Stimulated activated CD4-positive, alpha-beta T cell treated with anti-CD3 and anti-CD28 coated beads, Interleukin-15, amount 100 ng/mL, for 24 hours (primary cell): ENCODE results near the gene CASD1.

ENCODE experiments used
- DNase-seq: peaks from one replicate; pipeline ENCODE4 v3.0.0-alpha.2; 2020

CASD1 gene

DNA sequence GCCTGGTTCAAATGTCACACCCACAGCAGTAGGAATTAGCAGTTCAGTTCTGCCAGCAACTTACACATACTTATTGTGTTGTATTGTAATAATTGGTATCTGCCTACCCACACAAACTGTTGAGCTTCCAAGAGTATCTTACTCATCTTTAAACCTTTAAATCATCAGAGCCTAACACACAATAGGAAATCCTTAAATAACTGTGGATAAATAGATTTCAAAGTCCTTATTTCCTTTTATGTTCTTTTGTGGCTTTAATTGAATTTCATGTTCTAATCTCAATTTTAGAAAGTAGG, 3.9 kb downstream of the CASD1 start:
- DNase-seq: no peak

DNA sequence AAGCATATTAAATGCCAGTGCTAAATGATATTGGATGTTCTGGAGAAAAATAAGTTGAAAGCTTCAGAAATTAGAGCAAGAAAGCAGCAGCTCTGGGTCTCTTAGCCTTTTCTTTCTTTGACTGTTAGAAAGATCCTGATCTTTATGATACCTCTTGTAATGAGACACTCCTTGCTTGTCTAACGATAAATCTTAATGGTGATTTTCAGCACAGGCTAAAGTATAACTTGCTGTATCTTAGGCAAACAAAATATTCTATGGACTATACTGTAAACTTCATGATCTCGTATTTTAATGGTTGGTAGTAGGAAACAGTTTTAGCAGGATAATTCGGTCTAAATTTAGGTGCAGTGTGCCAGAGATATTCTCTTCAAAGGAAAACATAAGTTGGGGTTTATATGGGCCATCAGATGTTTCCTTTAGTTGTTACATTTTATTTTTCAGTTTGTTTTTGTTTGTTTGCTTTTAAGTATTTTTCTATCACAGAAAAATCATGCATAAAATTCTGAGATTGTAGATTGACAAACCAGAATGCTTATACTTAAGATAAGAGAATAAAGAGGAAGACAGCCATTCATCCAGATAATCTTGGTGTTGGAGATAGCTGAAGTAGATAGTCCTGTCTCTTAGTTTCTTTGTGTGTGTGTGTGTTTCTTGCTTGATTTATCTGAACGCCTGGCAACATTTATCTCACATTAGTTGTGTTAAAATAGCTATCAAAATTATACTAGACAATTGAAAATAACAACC, 4.7 kb downstream of the CASD1 start:
- DNase-seq: no peak

DNA sequence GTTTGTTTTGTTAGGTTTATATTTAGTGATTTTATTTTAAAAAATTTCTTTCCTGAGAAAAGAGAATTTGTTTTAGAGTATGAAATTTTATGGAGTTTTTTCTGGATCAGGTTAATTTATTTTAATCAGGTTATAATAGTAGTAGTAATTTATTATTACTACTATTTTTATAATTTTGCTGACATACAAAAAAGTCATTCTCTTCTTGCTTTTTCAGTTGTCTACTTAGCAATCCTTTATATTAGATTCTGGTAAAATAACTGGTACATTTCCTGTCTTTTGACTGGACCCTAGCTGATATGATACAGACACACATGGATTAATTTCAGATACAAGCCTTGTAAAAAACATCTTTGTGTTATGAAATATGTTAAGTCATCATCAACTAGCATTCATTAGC, 5.3 kb downstream of the CASD1 start:
- DNase-seq: no peak

DNA sequence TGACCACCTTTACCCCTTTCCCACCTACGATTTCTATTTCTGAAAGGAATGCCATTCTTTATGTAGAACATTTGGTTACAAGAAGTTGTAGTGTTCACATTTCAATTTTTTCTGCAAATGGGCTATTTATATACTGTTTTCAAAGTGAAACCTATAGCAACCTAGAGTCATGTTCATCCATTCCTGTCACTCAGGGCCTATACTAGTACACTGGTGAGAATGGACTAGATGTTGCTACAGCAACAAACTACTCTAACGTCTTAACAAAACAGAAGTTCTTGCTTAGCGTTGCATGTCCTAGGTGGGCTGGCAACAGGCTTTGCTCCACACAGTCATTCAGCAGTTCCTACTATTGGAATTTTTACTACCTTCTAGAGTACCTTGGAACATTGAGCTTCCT, 16.3 kb downstream of the CASD1 start:
- DNase-seq: no peak

DNA sequence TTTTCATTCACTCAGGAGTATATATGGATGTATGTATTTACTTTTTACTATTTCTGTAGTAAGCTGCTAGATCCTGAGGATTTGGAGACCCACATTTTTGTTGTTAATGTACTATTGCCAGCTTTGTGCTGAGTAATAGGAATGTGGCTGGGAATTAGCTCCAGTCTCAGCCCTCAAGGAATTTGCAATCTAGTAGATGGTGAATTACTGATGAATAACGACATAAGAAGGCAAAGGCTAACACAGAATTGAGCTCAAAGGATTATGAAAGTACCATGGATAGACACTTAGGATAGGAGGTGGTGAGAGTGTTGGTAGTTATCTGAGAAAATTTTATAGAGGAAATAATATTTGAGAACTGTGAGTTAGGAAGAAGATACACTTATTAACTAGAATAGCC, 19.9 kb downstream of the CASD1 start:
- no peak for DNase-seq

DNA sequence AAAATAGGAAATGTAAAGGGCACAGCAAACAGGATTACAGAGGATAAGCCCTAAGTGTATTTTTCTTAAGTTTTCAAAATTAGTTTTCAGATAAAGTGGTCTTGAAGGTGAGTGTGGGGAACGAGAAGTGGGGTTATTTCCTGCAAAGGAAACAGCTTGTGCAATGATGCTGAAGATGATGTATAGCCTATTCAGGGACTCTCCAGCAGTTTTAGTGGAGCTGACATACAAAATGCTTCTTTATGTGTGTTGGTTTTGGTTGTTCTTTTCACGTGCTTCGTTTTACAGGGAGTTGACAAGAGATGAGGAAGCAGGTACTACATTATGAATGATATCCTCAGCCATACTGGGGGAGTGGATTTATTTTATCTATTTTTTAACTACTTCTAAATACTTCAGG, 20.5 kb downstream of the CASD1 start:
- DNase-seq: no peak

DNA sequence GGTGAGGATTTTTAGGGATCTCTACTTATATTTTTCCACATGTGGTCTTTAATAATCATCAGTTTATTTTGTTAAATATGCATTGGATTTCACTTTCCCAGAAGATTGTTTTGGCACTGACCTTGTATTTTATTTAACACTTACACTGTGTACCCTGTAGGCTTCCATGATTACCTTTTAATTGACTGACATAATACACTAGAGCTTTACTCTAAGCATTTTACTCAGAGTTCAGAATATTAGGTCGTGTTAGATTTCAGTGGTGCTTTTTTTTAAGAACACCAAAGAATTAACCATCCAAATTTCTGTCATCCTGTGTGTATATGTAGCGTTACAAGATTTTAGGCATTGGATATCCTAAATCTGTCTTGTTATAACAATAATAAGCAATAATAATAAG, 23.1 kb downstream of the CASD1 start:
- no peak for DNase-seq

DNA sequence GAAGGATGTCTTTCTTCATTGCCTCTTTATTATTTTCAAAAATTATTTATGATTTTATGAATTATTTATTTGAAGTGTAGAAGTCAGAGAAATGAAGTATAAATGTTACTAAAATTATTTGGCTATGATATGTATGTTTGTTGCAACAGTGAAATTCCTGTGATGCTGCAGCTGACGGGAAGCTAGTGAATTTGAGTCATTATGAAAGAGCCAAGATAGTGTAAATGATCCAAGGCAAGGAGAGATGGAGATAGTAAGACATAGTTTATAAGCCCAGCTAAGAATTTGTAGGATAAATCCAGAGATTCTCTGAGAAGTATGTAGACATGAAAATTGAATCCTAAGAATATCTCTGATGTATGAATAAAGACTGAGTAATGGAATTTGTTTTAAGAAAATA, 30.8 kb downstream of the CASD1 start:
- no peak for DNase-seq

DNA sequence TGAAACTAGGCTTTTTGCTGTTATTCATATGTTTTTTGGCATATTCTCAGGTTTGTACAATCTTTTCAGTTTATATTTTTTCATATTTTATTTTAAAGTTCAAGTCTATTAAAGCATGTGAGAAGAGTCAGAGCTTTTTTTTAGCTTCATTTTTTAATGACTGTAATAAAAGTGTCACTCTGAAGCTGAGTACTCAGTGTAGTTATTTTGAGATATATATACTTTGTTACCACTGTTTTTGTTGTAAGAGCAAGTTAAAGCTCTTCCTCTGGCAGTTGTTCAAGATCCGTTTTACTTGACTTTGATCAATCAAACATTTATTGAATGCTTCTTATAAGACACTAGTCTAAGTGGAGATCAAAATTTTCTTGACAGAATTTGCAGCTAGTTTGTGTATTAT, 37.5 kb downstream of the CASD1 start:
- DNase-seq: no peak

DNA sequence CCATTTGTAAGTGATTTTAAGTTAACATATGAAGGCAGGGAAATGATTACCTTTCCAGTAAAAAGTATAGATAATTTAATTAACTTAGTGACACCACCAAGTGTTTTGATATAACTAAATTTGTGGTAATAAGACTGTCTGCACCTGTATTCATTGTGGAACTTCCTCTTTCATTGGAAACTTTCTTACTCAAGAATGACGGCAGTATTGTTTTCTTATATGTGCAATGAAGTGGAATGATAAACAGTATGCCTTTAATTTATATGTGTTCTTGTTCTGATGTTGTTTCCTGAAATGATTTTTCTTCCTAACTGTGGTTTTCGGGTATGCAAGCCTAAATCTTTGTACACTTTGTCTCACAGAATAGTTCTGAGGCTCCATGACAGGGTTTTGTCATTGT, 46.4 kb downstream of the CASD1 start:
- no peak for DNase-seq

DNA sequence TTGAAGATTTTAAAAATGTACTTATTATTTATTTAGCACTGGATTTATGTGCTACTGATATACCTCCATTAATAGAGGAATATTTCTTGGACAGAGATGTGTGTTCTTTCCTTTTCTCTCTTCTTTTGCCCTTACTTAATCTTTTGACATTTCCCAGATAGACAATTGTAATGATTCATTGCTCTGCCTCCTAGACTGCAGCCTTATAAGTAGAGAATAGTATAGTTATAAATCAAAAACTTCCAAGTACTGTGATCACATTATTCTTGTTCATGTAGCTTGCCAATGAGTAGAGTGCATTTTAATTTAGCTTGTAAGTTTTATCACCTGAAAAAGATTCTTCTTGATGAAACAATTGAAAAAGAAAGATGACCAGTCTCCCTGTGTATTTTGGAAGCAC, 47.6 kb downstream of the CASD1 start:
- DNase-seq: no peak

DNA sequence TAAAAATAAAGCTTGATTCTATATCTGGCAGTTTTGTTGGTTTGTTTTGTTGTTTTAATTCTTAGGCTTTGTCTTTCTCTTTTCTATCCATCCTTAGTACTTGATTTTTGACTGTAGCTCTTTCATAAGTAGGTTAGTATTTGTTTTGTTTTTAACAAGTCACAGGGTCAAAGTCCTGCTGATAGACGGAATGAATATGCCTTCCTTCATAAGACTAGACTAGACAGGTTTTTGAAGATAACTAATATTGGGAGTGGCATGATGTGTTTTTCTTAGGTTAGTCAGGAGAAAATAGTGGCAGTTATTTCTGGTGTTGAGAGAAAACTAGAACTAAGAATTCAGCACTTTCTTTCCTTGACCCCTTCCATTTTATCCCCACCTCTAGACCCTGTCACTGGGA, 50.4 kb downstream of the CASD1 start:
- no peak for DNase-seq

DNA sequence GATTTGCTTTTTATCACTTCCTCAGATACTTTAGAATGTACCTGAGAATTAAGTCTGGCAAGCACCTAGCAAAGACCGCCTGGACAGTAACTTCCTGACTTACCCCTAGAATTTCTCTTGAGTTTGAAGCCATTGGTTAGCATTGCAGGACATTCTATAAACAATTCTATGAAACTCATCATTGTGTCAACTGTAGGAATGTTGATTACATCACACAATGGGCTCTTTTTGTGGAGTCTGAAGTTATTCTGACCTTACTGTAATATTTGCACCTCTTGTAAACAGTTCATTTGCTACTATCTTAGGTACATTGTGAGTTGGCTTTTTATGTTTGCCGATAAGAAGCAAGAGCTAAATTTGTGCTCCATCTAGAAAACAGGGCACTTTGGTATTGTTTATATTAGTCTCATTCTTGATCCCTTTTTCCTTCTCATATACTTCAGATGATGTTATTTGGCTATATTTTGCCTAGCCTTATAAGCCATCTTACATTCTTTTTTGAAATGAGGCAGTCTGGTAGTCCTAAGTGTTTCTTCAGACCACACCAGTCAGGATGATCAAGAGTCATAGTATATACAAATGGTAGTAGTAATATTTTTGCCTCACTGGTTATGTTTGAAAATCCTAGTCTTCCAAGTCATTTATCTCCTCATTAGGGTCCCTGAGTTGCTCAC, 52.4 kb downstream of the CASD1 start:
- no peak for DNase-seq

DNA sequence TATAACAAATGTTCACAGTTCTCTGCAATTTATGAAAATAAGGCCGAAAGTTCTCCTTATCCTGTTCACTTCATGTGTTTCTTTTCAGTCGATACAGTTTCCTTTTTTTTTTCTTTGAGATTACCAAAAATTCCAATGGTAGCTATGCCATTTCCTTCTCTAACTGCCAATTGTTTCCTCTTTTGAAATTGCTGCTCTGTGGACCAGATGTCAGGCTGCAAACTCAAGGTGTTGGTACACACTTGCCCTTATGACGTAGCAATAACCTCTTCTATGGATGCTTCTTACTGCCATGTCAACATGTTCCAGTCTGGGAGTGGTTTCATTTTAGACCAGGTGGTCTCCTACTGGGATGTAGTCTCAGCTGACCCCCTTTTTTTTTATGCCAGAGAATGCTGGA, 52.9 kb downstream of the CASD1 start:
- no peak for DNase-seq

DNA sequence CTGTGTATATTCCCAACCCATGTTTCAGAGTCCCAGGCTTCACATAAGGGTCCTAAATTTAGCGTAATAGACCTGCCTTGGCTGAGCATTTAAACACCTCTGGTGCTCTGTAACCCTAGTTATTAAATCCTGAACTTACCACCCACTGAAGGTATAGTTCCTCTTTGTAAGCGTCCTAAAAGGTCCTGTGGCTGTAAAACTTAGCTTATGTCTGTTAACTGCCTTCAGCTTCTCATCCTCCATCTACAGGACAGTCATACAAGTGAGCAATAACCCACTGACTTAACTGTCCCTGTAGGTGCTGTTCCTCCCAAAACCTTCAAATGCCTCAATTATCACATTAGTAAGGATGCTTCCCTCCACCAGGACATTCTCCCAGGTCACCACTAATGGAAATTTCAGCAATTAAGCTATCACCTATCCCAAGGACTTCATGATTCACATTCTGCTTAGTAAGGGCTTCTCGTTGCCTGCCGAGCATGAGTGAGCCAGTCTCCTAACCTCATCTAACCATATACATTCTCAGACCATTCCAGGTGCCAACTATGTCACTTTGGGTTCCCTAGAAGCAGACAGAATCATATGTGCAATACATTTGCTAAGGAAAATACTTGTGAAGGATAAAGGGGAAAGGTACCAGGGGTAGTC, 55.8 kb downstream of the CASD1 start:
- DNase-seq: no peak

DNA sequence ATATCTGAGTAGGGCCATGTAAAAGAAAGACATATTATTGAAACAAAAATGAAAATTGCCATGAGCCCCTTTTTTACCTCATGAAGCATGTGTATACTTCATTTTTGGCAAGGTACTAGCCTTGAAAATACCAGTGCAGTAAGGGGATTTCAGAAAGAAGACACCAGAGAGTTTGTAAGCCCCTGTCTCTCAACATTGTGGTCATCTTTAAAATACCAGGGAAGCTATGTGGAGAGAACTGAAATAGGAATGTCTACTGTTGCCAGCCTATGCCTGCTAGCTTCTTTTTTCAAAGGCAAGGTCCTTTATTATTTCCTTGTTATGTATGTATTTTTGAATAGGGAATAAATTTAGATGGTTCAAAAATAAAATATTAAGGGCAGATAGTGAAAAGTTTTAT, 57.8 kb downstream of the CASD1 start:
- no peak for DNase-seq

DNA sequence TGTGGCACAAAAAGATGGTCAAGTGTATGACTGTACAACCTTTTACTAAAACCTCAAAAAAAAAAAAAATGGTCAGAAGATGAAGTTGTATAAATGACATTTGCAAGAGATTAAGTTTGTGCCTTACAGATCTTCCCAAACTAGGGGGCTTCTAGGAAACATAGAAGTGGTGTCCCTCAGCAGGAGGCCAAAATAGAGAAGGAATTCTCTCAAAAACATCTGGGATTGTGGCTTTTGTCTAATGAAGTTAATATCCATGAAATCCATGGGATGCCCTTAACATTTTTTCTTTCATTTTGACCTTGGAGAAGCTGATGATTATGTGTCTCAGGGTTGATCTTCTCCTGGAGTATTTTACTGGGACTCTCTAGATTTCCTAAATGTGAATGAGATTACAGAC, 62.2 kb downstream of the CASD1 start:
- no peak for DNase-seq

DNA sequence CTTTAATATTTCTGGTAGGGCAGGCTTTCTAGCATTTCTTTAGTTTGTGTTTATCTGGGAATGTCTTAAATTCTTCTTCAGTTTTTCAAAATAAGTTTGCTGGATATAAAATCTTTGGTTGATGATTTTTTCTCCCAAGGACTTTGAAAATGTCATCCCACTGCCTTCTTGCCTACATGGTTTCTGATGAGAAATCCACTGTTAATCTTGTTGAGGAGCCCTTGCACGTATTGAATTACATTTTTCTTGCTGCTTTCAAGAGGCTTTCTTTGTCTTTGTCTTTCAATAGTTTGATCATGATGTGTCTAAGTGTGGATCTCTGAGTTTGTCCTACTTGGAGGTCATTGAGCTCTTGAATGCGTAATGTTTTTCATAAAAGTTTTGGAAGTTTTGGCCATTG, 66.0 kb downstream of the CASD1 start:
- no peak for DNase-seq

DNA sequence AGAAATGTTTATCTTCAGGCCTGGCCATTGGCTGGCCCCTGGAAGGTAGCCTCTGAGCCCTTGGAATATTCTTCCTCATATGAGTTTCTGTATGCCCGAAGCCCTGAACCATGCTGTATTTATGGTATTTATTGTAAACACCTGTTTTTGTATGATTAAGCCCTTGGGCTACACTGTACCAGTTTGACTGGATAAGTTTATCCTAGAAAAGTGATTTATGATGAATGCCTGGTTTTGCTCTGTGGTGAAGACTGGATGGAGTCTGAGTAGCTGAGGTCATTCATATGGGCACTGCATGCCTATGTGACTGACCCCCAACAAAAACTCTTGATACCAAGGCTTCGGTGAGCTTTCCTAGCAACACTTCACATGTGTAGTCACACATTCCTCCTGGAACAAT, 66.7 kb downstream of the CASD1 start:
- DNase-seq: no peak

DNA sequence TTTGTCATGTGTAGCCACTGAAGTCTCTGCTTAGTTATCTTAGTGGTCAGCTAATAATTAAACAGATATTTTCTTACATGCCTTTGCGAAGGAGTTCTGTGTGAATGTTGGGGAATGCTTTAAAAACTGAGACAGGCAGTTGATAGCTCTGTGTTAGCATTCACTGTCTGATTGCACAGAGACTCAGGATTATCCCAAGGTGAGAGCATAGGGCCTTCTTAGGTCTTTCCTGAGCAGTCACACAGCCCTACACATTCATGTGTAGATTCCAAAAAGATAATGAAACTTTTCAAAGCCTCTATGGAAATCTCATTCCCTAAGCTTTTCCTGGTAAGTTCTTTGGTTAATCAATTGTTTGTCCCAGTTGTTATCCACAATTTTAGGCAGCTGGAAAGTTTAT, 67.7 kb downstream of the CASD1 start:
- no peak for DNase-seq

DNA sequence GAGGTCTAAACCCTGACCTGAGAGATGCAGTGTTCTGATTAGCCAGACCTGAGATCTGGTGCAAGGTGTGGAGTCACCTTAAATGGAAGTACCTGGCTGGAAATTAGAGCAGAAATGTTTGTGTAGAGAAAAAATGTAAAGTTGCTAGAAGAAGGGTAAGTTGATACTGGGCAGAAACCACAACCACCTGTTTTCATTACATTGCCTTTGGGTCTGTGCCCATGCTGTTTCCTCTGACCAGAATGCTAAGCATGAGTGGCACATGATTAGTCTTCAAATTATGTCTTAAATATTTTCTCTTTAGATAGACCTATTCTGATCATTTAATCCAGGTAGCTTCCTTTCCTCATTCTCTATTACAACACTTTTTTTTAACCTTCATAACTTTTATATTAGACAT, 69.0 kb downstream of the CASD1 start:
- no peak for DNase-seq

DNA sequence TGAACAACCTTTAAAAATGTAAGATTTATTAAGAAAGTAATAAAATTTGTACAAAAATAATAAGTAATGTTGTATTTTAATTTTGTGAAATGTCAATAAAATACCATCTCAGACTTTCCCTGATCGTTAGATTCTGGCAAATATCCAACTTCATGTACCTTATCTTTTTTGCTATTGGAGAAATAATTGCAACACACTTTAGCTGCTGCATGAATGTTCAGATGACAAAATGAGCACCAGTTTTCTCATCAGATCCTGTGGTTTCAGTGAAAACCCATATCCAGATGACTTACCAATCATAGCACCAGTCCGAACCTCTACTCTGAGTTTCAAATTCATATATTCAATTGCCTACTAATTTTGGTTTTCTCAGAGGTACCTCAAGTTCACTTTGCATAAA, 69.9 kb downstream of the CASD1 start:
- no peak for DNase-seq

DNA sequence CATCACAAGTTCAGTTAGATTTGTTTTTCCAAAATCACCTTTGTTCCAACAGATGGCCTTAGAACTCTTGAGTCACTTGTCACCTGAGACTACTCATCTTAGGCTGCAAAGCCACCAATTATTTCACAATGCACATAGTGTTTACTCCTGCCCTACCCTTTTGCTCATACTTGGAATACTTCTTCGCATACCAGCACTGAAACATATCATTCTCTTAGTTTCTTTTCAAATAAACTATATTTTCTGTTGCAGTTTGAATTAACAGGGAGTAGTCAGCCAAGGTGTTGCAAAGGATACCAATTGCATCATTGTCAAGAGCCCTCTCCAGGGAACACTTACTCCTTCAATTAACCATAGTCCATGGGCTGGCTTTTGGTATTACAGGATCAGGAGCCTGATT, 71.0 kb downstream of the CASD1 start:
- DNase-seq: no peak

DNA sequence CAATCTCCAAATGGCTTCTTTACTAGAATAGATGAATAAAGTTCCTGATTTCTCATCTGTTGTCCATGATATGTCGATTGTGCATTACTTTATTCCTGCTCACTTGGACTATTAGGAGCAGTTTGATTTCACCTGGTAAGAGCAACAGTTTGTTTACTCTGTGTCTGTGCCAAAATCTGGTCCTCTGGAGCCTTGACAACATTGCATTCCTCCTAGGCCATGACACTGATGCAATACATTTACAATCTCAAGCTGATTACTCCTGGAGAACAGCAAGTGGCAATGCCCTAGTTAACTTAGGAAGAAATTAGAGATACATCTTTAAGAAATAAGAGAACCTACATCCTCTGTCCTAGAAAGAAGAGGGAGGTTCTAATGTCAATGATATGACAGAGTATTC, 74.5 kb downstream of the CASD1 start:
- no peak for DNase-seq

DNA sequence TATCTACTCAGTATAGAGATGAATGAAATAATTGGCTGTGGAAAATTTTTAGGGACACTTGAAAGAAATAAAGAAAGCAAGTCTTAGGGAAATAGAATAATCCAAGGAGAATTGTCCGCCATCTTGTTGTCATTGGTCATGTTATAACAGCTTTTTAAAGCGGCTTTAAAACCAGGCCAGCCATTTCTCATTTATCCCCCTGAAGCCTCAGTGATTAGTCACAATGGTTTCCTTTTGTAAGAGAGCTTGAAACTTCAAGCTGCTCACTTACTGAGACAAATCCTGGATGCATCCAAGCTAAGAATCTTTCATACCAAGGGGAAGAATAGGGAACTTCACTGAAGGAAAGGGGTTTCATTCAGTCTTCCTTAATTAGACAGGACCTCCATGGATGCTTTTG, 78.5 kb downstream of the CASD1 start:
- no peak for DNase-seq
